PC-9 (cell line): ENCODE data around the gene PTPRG.

Experiments
- CTCF ChIP-seq: fragments of 200-600 bp; sonication (generic); conservative IDR thresholded peaks from 2 replicates; pipeline ENCODE4 v1.6.1; 2017; ENCODE audit warnings: mixed run types, antibody characterized with exemption, mild to moderate bottlenecking, moderate library complexity
- EZH2 ChIP-seq: fragments of 200-600 bp; sonication (generic); IDR thresholded peaks from 2 replicates; pipeline ENCODE4 v1.8.0; 2017; ENCODE audit warnings: antibody characterized with exemption, low read depth

GRCh38 chr3:62241279-62241678 is 679.9 kb downstream of the PTPRG start:
- no peak for TF ChIP-seq CTCF
- TF ChIP-seq EZH2, result no peak
